C4-2B (cell line): ENCODE results near the gene RIC8B.

Experiments
- ZFX ChIP-seq: fragments of 450-650 bp; IDR thresholded peaks from 2 replicates; pipeline ENCODE4 v1.6.1; 2017
- TF ChIP-seq, protein P1 (sequence below): fragments of 450-650 bp; conservative IDR thresholded peaks from 2 replicates; pipeline ENCODE4 v1.5.1; 2017; ENCODE audit warnings: mild to moderate bottlenecking

DNA sequence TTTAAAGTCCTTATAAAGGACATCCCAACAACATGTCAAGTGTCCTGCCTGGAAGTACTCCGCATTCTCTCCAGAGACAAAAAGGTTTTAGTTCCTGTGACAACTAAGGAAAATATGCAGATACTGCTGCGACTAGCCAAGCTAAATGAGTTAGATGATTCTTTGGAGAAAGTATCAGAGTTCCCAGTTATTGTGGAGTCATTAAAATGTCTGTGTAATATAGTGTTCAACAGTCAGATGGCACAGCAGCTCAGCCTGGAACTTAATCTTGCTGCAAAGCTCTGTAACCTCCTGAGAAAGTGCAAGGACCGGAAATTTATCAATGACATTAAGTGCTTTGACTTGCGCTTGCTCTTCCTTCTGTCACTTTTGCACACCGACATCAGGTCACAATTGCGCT, 40.2 kb downstream of the RIC8B start:
- TF ChIP-seq, protein P1, sequence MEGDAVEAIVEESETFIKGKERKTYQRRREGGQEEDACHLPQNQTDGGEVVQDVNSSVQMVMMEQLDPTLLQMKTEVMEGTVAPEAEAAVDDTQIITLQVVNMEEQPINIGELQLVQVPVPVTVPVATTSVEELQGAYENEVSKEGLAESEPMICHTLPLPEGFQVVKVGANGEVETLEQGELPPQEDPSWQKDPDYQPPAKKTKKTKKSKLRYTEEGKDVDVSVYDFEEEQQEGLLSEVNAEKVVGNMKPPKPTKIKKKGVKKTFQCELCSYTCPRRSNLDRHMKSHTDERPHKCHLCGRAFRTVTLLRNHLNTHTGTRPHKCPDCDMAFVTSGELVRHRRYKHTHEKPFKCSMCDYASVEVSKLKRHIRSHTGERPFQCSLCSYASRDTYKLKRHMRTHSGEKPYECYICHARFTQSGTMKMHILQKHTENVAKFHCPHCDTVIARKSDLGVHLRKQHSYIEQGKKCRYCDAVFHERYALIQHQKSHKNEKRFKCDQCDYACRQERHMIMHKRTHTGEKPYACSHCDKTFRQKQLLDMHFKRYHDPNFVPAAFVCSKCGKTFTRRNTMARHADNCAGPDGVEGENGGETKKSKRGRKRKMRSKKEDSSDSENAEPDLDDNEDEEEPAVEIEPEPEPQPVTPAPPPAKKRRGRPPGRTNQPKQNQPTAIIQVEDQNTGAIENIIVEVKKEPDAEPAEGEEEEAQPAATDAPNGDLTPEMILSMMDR, result no peak
- no peak for TF ChIP-seq ZFX
